Measurements from ENCODE around the gene ACOX1. TPM values are rescaled to one million over a fixed set of nuclear protein-coding genes. Genes with fewer than 3 reads are reported as not detected.
A peak's percentile ranks its signal among the peaks of the same experiment; 100 is the strongest.

ACOX1 gene
- total RNA-seq, 4 donors from 2014 or later = 11.2 to 70.0 (median 42.0) TPM

GRCh38 chr17:75985986-75986385 is 7.0 kb upstream of the ACOX1 start:
- H3K36me3 ChIP-seq = no peaks in the 10 kb centered on the region
- no peak for TF ChIP-seq CTCF (IDR thresholded peaks at IDR 0.05)
- no peak for TF ChIP-seq POLR2A (IDR thresholded peaks at IDR 0.05)
- intact Hi-C loops (cut with DNase I; ENCODE audit: low total_unique reads) = no loop called here
- H3K9me3 ChIP-seq = no peaks in the 10 kb centered on the region
- DNase-seq = no peak
- no peaks in the 10 kb centered on the region for H3K27me3 ChIP-seq
- no peak overlapping the region for H3K27ac ChIP-seq
- H3K4me1 ChIP-seq = no peaks in the 10 kb centered on the region
- H3K4me3 ChIP-seq = no peak overlapping the region

- no peaks in the 10 kb centered on the region for H3K4me1 ChIP-seq
- no peaks in the 10 kb centered on the region for H3K27me3 ChIP-seq
- intact Hi-C loops (cut with DNase I; ENCODE audit: low total_unique reads) = no loop called here
- no peaks in the 10 kb centered on the region for H3K9me3 ChIP-seq
- peak overlapping the region; percentile 99 to 100 for H3K27ac ChIP-seq
- DNase-seq = peak in 1 of 2 donors; percentile 51
- no peak for TF ChIP-seq CTCF (IDR thresholded peaks at IDR 0.05)
- TF ChIP-seq POLR2A (IDR thresholded peaks at IDR 0.05) = no peak
- no peaks in the 10 kb centered on the region for H3K36me3 ChIP-seq
- H3K4me3 ChIP-seq = no peak overlapping the region
Measured at GRCh38 chr17:75983501-75984181, 4.7 kb upstream of the ACOX1 start.

GRCh38 chr17:75981019-75981615 is 2.2 kb upstream of the ACOX1 start:
- intact Hi-C loops (cut with DNase I; ENCODE audit: low total_unique reads) = no loop called here
- Histone ChIP-seq H3K4me1 (no peaks in the 10 kb centered on the region), H3K27ac (peak overlapping the region; percentile 99 to 100), H3K9me3 (no peaks in the 10 kb centered on the region), H3K36me3 (no peaks in the 10 kb centered on the region), H3K27me3 (no peaks in the 10 kb centered on the region), H3K4me3 (no peak overlapping the region)
- no peak for DNase-seq
- no peak for TF ChIP-seq CTCF (IDR thresholded peaks at IDR 0.05)
- no peak for TF ChIP-seq POLR2A (IDR thresholded peaks at IDR 0.05)

- DNase-seq = no peak
- intact Hi-C loops (cut with DNase I; ENCODE audit: low total_unique reads) = no loop called here
- Histone ChIP-seq H3K4me3 (peak overlapping the region; percentile 75 to 99), H3K4me1 (no peaks in the 10 kb centered on the region), H3K36me3 (no peaks in the 10 kb centered on the region), H3K27ac (peak overlapping the region; percentile 99 to 100), H3K9me3 (no peaks in the 10 kb centered on the region), H3K27me3 (no peaks in the 10 kb centered on the region)
- TF ChIP-seq CTCF (IDR thresholded peaks at IDR 0.05) (no peak), POLR2A (IDR thresholded peaks at IDR 0.05) (no peak)
Measured at GRCh38 chr17:75980188-75981018, 1.4 kb upstream of the ACOX1 start.
